Panc1 (cell line): ENCODE data around the gene PPP2R2B. TPM values are rescaled to one million over a fixed set of nuclear protein-coding genes. Genes with fewer than 3 reads are reported as not detected.

Experiments
- ATAC-seq: fragments of 200-7000 bp; cut with Tn5 transposase; 2 replicates; pipeline ENCODE4 v1.9.1; 2020; ENCODE audit warnings: mild to moderate bottlenecking, moderate library complexity
- BruUV-seq: library from RNA; stranded (reverse); fragments of 400-500 nt; replicated peaks from 2 replicates; lab custom pipeline; 2021; lab: Mats Ljungman, UMichigan
- CTCF ChIA-PET: fragments of 300-600 bp; sonication (Branson Sonifier 250); formaldehyde crosslinking; loops from one replicate; lab custom pipeline; 2022; ENCODE audit warnings: antibody characterized with exemption; lab: Charles Lee
- POLR2A ChIA-PET: fragments of 300-600 bp; sonication (Branson Sonifier 250); formaldehyde crosslinking; loops from one replicate; lab custom pipeline; 2022; ENCODE audit warnings: antibody characterized with exemption; lab: Charles Lee
- DNase-seq: peaks from one replicate; pipeline ENCODE4 v3.0.0-alpha.2; 2010; ENCODE audit warnings: low read depth, low spot score
- H3K27ac ChIP-seq: 2 replicates; pipeline ENCODE4 v1.5.1; 2011; ENCODE audit warnings: mild to moderate bottlenecking, low read length, inconsistent platforms
- H3K27me3 ChIP-seq: fragments of 200-500 bp; sonication (Bioruptor generic); 2 replicates; pipeline ENCODE4 v1.6.0; 2014; ENCODE audit warnings: low read length, inconsistent platforms; ENCODE audit not compliant: control insufficient read depth, insufficient read depth
- H3K36me3 ChIP-seq: fragments of 200-500 bp; sonication (Bioruptor generic); 2 replicates; pipeline ENCODE4 v1.5.1; 2014; ENCODE audit warnings: inconsistent platforms, mild to moderate bottlenecking, low read length, moderate library complexity; ENCODE audit not compliant: control insufficient read depth, insufficient read depth
- H3K4me1 ChIP-seq: 2 replicates; pipeline ENCODE4 v1.5.1; 2011; ENCODE audit warnings: inconsistent platforms, mild to moderate bottlenecking, low read length, moderate library complexity; ENCODE audit not compliant: control insufficient read depth, insufficient read depth
- H3K4me3 ChIP-seq, 2 experiments: 2 replicates each; pipeline ENCODE4 v1.5.1; 2011 to 2012; ENCODE audit warnings: low read depth in 2 of 2, low read length in 2 of 2, mild to moderate bottlenecking in 2 of 2, inconsistent platforms in 1 of 2, moderate library complexity in 1 of 2
- H3K9me3 ChIP-seq: fragments of 200-500 bp; sonication (Bioruptor generic); 2 replicates; pipeline ENCODE4 v1.5.1; 2014; ENCODE audit warnings: low read depth, mild to moderate bottlenecking, inconsistent platforms, low read length, moderate library complexity; ENCODE audit not compliant: control insufficient read depth, insufficient read depth
- POLR2AphosphoS5 ChIP-seq: IDR thresholded peaks from 2 replicates; pipeline ENCODE4 v1.6.1; 2012; ENCODE audit warnings: mild to moderate bottlenecking, low read depth, low read length, moderate library complexity
- REST ChIP-seq, 2 experiments: IDR thresholded peaks; 2 replicates each; pipeline ENCODE4 v1.6.1; 2011 to 2012; ENCODE audit warnings: low read depth in 2 of 2, control low read depth in 1 of 2, low read length in 1 of 2, mild to moderate bottlenecking in 1 of 2, moderate library complexity in 1 of 2; ENCODE audit not compliant: insufficient read depth in 1 of 2
- SIN3A ChIP-seq: IDR thresholded peaks from 2 replicates; pipeline ENCODE4 v1.6.1; 2012; ENCODE audit warnings: low read depth, mild to moderate bottlenecking, low read length, moderate library complexity, borderline replicate concordance; ENCODE audit not compliant: insufficient read depth
- TCF7L2 ChIP-seq: IDR thresholded peaks from 2 replicates; pipeline ENCODE4 v1.6.1; 2011; ENCODE audit warnings: mild to moderate bottlenecking, low read depth, low read length, inconsistent platforms
- in situ Hi-C: cut with HindIII; loops from 2 replicates; pipeline ENCODE4 v1.10.0; 2016; ENCODE audit warnings: low sequenced_read_pairs, low pct_unique_long_range_greater_than_20kb
- intact Hi-C: fragments of 100-400 bp; cut with micrococcal nuclease; formaldehyde crosslinking; loops from one replicate; pipeline ENCODE4 v1.10.0; 2022; ENCODE audit not compliant: unreplicated experiment
- total RNA-seq: library from RNA; stranded (reverse); gene quantifications from one replicate; pipeline ENCODE4 v1.2.1, GENCODE V29; 2021; ENCODE audit not compliant: unreplicated experiment
- TF ChIP-seq, protein P1 (sequence below): fragments of 450-650 bp; IDR thresholded peaks from 2 replicates; pipeline ENCODE4 v1.5.1; 2017; ENCODE audit warnings: mild to moderate bottlenecking

Gene PPP2R2B
- total RNA-seq, 1 experiment from 2014 or later: 8.8 TPM

GRCh38 chr5:146703899-146704298 lies 174.7 kb downstream of the PPP2R2B start:
- H3K4me1 ChIP-seq: no peaks in the 10 kb centered on the region
- no peaks in the 10 kb centered on the region for H3K9me3 ChIP-seq
- CTCF ChIA-PET: no interaction called here
- BruUV-seq: no TSS peak
- POLR2A ChIA-PET: no interaction called here
- TF ChIP-seq REST (IDR thresholded peaks at IDR 0.05; ENCODE audit: insufficient read depth in 1 of 2, low read depth in 2 of 2, low read length in 1 of 2): no peak
- no peak for TF ChIP-seq SIN3A
- TF ChIP-seq TCF7L2: no peak
- TF ChIP-seq, protein P1, sequence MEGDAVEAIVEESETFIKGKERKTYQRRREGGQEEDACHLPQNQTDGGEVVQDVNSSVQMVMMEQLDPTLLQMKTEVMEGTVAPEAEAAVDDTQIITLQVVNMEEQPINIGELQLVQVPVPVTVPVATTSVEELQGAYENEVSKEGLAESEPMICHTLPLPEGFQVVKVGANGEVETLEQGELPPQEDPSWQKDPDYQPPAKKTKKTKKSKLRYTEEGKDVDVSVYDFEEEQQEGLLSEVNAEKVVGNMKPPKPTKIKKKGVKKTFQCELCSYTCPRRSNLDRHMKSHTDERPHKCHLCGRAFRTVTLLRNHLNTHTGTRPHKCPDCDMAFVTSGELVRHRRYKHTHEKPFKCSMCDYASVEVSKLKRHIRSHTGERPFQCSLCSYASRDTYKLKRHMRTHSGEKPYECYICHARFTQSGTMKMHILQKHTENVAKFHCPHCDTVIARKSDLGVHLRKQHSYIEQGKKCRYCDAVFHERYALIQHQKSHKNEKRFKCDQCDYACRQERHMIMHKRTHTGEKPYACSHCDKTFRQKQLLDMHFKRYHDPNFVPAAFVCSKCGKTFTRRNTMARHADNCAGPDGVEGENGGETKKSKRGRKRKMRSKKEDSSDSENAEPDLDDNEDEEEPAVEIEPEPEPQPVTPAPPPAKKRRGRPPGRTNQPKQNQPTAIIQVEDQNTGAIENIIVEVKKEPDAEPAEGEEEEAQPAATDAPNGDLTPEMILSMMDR: no peak
- no peak for TF ChIP-seq POLR2AphosphoS5
- DNase-seq: no peak
- no peaks in the 10 kb centered on the region for H3K27me3 ChIP-seq
- intact Hi-C loops: no loop called here
- H3K27ac ChIP-seq: no peak overlapping the region
- in situ Hi-C loops: no loop called here
- no peak overlapping the region for H3K4me3 ChIP-seq
- no peaks in the 10 kb centered on the region for H3K36me3 ChIP-seq
- ATAC-seq: no peak

DNA sequence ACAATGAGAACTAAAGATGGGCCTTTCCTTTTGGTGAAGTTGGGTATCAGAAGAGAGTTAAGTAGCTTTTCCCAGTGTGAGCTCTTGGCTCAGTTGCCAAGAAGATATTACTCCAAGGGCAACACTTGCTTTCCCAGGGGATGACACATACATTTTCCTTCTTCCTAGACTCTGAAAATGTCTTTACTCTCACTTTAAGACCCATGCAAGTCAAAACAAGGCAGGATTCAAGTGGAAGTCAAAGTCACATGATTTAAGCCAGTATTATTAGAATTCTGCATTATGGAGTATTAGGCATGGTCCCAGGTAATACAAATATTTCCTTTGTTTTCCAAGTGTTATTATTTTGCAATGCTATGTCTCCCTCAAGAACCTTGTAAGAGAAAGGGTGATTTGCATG lies 175.1 kb downstream of the PPP2R2B start:
- CTCF ChIA-PET: no interaction called here
- DNase-seq: no peak
- ATAC-seq: no peak
- H3K36me3 ChIP-seq: no peaks in the 10 kb centered on the region
- POLR2A ChIA-PET: no interaction called here
- H3K4me1 ChIP-seq: no peaks in the 10 kb centered on the region
- no TSS peak for BruUV-seq
- in situ Hi-C loops: no loop called here
- no peak overlapping the region for H3K27ac ChIP-seq
- intact Hi-C loops: no loop called here
- H3K27me3 ChIP-seq: no peaks in the 10 kb centered on the region
- no peaks in the 10 kb centered on the region for H3K9me3 ChIP-seq
- H3K4me3 ChIP-seq: no peak overlapping the region
- TF ChIP-seq SIN3A (no peak), POLR2AphosphoS5 (no peak), REST (IDR thresholded peaks at IDR 0.05; ENCODE audit: insufficient read depth in 1 of 2, low read depth in 2 of 2, low read length in 1 of 2) (no peak), TCF7L2 (no peak)
- TF ChIP-seq, protein P1: no peak
